ENCODE results near the gene RAD21L1.

- TF ChIP-seq CTCF (IDR thresholded peaks at IDR 0.05; ENCODE audit: low read depth, low read length, poor library complexity, severe bottlenecking) (no peak), EZH2phosphoT487 (IDR thresholded peaks at IDR 0.05; ENCODE audit: borderline replicate concordance, low read length) (no peak)
Measured at GRCh38 chr20:1287306-1287705, 61.5 kb downstream of the RAD21L1 start.

All from DOHH2 (cell line).